GM12873 (cell line): ENCODE measurements around the gene RNASEL.

ENCODE experiments used
- CTCF ChIP-seq: IDR thresholded peaks from 2 replicates; pipeline ENCODE4 v1.5.1; 2012; ENCODE audit warnings: low read depth, mild to moderate bottlenecking, moderate library complexity, low read length, control low read depth; ENCODE audit not compliant: insufficient read depth; ENCODE audit errors: missing control alignments

Gene RNASEL

DNA sequence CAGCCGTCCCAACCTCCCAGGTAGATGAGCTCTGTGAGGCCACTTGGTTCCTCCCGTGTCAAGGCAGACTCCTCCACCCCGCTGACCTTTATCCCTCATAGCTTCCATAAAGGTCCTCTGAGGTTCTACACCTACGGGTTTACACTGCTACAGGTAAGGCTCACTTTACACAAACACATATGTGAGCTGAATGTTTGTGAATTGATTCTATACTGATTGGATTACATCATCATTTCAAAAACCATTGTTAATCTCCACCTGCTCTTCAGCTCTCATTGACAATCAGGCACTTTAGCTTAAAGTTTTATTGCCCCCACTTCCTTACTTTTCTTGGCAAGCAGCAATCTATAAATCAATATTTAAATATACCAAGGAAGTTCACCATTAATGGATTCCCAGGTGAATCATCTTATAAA is 28.0 kb upstream of the RNASEL start:
- no peak for TF ChIP-seq CTCF

- TF ChIP-seq CTCF = peak; percentile 14
Observed at GRCh38 chr1:182616130-182617013, 27.3 kb upstream of the RNASEL start.

DNA sequence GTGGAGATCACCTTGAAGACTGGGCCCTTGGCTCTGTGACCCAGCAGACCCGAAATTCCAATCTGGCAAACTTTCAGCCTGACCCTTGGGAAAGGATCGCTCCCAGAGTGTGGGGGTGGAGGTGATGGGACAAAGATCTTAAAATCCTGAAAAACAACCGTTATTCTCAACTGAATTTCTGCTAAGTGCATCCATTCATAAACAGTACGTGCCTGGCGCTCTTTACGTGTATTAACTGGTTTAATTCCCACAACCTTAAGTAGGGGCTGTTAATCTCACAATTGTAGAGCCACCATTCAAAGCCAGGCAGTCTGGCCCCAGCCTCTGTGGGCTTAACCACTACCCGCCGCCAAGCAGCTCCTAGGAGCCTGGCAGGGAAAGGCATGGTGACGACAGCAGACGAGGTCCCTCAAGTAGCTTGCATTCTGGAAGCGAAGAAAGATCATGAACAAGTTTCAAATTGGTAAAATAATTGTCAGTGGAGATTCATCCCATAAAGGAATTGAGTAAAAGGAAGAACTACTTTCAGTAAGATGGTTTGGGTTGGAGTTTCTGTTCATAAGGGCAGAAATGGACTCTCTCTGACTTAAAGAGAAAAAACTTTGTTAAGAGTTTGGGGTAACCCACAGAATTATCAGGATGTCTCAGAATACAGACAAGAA is 26.5 kb upstream of the RNASEL start:
- no peak for TF ChIP-seq CTCF

GRCh38 chr1:182614796-182615454 is 25.9 kb upstream of the RNASEL start:
- no peak for TF ChIP-seq CTCF

- no peak for TF ChIP-seq CTCF
Observed at GRCh38 chr1:182611787-182612186, 22.7 kb upstream of the RNASEL start.

GRCh38 chr1:182611326-182611725 is 22.3 kb upstream of the RNASEL start:
- no peak for TF ChIP-seq CTCF

GRCh38 chr1:182610606-182611194 is 21.6 kb upstream of the RNASEL start:
- no peak for TF ChIP-seq CTCF
